SH-SY5Y (cell line): ENCODE results near the gene EFCAB6.

Source experiments
- GATA2 ChIP-seq: IDR thresholded peaks from 2 replicates; pipeline ENCODE4 v1.6.1; 2011; ENCODE audit warnings: mild to moderate bottlenecking, low read depth, low read length
- GATA3 ChIP-seq: IDR thresholded peaks from 2 replicates; pipeline ENCODE4 v1.6.1; 2011; ENCODE audit warnings: low read depth, mild to moderate bottlenecking, low read length, moderate library complexity

DNA sequence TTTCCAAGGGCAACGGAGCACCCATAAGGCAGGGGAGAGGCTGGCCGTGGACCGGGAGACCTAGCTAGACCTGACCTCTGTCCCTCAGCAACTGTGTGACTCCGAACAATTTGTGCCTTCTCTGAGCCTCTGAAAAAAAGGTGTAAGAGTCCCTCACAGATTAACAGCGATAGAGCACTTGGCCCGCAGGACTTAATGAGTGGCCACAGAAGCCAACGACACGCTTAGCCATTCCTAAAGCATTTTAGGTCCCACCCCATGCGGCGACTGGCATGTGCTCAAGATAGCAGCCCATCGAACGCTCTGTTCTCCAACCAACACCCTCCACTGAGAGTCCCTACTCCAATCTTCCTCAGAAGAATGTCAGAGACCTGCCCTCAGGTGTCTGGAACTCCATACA lies 48.7 kb upstream of the EFCAB6 start:
- no peak for TF ChIP-seq GATA2
- TF ChIP-seq GATA3, result no peak
